GM19025 (cell line): Measurements from ENCODE around the gene NCCRP1.
"Not testable (repeated sequence)": the region's sequence is repeated elsewhere in the genome, so short reads cannot be mapped to it uniquely, and the experiment has no call there.

Source experiments
- ATAC-seq: cut with Tn5 transposase; IDR thresholded peaks from one replicate; pipeline ENCODE4 v1.9.1; 2021; ENCODE audit warnings: mild to moderate bottlenecking, low read depth, moderate library complexity; ENCODE audit not compliant: unreplicated experiment

NCCRP1 gene

GRCh38 chr19:39238209-39238608 is 41.4 kb downstream of the NCCRP1 start:
- ATAC-seq, result no peak

DNA sequence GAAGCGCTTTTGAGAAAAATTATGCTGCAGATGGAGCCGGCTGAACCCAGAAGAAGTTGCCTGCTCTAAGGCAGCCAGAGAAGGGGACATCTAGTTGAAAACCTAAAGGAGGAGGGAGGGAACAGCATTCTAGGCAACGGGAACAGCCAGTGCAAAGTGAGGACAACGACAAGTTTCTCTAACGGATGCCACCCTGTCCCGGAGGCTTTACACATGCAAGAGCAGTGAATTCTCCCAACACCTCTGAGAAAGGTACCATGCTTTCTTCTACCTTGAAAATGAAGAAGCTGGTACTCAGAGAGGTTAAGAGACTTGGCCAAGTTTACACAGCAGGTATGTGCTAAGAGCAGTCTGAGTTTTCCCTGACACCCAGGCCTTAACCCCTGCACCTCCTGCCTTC is 42.2 kb downstream of the NCCRP1 start:
- no peak for ATAC-seq

DNA sequence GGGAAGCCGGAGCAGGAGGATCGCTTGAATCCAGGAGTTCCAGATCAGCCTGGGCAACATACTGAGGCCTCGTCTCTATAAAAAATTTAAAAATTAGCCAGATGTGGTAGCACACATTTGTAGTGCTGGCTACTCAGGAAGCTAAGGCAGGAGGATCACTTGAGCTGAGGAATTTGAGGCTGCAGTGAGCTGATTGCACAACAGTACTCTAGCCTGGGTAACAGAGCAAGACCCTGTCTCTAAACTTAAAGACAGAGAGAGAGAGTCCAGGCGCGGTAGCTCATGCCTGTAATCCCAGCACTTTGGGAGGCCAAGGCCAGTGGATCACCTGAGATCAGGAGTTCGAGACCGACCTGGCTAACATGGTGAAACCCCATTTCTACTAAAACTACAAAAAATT is 43.7 kb downstream of the NCCRP1 start:
- no peak for ATAC-seq

DNA sequence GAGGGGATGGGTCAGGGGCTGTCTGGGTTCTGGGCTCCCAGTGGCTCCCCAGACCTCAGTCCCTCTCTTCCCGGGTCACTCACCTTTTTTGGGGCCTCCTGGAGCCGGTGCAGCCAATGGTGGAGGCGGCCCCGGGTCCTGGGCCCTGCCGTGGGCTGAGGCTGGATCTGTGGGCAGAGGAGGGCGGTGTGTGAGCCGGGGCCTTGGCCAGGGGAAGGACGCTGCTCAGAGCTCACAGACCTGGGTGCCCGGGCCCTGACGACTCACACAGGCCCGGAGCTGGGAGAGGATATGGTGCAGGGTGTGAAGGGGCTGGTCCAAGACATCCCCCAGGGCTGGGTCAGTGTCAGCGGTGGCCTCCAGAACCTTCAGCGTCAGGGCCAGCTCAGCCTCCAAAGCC is 47.0 kb downstream of the NCCRP1 start:
- not testable (repeated sequence) for ATAC-seq

GRCh38 chr19:39244410-39245100 is 47.8 kb downstream of the NCCRP1 start, which contains the start of gene IFNL3:
Gene IFNL3, minus strand, starts transcription at chr19:39245006. Its CDS starts 39 bp downstream, at chr19:39244967.
- ATAC-seq, result not testable (repeated sequence)

DNA sequence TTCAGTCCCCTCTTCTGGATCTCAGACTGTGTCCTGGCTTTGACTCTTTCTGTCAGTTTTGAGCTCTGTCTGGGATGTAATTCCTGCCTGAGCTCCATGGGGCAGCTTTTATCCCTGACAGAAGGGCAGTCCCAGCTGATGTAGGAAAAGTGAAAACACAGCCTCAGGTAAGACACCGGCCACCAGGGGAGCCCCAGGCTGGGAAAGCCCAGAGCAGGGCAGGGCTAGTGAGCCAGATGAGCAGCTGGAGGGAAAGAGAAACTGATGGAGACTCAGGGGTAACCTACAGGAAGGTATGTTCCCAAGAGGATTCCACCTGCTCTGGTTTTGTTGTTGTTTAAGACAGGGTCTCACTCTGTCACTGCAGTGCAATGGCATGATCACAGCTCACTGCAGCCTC is 48.4 kb downstream of the NCCRP1 start:
- ATAC-seq, result not testable (repeated sequence)

DNA sequence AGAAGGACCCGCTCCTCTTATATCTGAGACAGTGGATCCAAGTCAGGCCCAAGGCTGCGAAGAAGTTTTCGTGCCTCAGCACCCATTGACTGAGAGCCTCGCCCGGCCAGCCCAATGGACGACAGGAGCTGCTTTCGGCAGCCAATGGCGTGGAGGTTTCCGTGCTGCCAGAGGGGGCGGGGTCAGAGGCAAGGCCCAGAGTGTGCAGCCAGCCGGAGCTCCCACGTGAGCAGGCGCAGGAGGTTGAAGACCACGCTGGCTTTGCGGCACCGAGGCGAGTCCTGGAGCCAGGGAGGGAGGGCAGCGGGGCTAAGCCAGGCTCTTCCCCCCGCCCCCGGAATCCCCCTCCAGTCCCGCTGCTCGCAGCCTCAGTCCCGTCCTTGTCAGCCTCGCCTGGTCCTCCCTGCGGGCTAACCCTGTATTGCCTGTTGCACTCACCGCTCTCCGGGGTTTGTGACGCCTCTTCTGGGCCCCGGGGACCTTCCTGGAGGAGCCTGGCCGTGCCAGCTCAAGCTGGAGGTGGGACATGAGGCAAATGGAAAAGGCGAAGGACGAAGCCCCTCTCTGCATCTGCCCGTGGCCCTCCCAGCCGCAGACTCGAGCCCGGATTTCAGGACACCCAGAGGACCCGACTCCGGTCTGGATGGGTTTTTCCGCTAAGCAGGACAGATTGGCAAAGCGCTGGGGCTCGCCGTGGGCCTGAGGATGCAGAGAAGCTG is 50.3 kb downstream of the NCCRP1 start:
- no peak for ATAC-seq

- ATAC-seq, result no peak
Measured at GRCh38 chr19:39247701-39248664, 51.2 kb downstream of the NCCRP1 start.

DNA sequence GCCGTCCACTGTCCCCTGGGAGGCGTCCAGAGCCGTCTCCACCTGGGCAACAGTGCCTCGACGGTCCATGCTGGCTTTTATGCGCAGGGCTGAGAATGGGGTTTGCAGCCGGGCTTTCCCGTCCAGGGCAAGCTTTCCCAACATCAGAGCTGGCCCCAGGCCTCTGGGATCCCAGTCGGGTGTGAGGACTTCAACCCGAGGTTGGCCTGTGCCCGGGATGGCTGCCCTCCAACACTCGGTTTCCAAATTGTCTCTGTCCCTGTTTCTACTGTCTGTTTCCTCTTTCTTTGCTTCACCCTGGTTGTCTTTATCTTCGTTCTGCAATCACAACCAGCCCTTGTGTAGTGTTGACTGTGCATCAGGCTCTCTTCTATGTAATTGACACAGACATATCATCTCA is 52.0 kb downstream of the NCCRP1 start, which contains the start of gene IFNL4:
Gene IFNL4, minus strand, starts transcription at position 51 of the 400 bp plus-strand sequence.
- no peak for ATAC-seq

DNA sequence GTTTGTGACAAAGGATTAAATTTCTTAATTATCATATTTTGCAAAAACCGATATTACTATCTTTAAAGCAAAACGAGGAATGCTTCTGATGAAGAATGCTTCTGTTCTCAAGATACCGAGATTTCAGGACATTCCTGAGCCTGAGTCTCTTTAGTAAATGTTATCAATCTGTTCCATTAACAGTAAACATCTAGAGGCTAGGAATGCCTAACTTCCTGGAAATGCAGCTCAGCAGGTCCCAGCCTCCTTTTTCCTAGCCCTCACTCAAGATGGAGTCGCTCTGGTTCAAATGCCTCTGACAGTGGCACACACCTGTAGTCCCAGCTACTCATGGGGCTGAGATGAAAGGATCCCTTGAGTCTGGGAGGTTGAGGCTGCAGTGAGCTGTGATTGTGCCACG is 54.3 kb downstream of the NCCRP1 start:
- ATAC-seq, result no peak
